Lower lobe of right lung (tissue), 2 donors: ENCODE data around the gene CLSTN2. TPM values are rescaled to one million over a fixed set of nuclear protein-coding genes. Genes with fewer than 3 reads are reported as not detected.

Source experiments
- ATAC-seq, 2 donors: fragments of 200-7000 bp; cut with Tn5 transposase; one replicate each; pipeline ENCODE4 v1.9.1; 2020 to 2022; ENCODE audit warnings: mild to moderate bottlenecking in 2 of 2, moderate library complexity in 2 of 2
- DNase-seq: peaks from one replicate; pipeline ENCODE4 v3.0.0-alpha.2; 2020
- H3K27ac ChIP-seq: fragments of 200-600 bp; one replicate; pipeline ENCODE4 v1.8.0; 2022
- H3K27me3 ChIP-seq: fragments of 200-600 bp; one replicate; pipeline ENCODE4 v1.8.0; 2022; ENCODE audit warnings: low read depth
- H3K36me3 ChIP-seq: fragments of 200-600 bp; one replicate; pipeline ENCODE4 v1.8.0; 2022; ENCODE audit warnings: mild to moderate bottlenecking
- H3K4me1 ChIP-seq: fragments of 200-600 bp; one replicate; pipeline ENCODE4 v1.8.0; 2022
- H3K4me3 ChIP-seq: fragments of 200-600 bp; one replicate; pipeline ENCODE4 v1.8.0; 2022; ENCODE audit warnings: mild to moderate bottlenecking
- H3K9me3 ChIP-seq: fragments of 200-600 bp; one replicate; pipeline ENCODE4 v1.8.0; 2022
- intact Hi-C: fragments of 100-400 bp; cut with DNase I; formaldehyde crosslinking; loops from one replicate; pipeline ENCODE4 v1.11.0; 2022
- total RNA-seq: library from RNA; stranded (reverse); fragmentation: NEBNext Ultra II Directional; extraction: Animal tissue kit (Norgen Biotek cat#: 25700); gene quantifications from one replicate; pipeline ENCODE4 v1.2.1, GENCODE V29; 2021
- TF ChIP-seq, protein P1 (sequence below): fragments of 200-600 bp; IDR thresholded peaks from one replicate; pipeline ENCODE4 v1.8.0; 2022; ENCODE audit warnings: antibody characterized with exemption, mild to moderate bottlenecking
- donor health status: DM: no; HTN: yes; CAD: no; lungs with severe emphysema.

The CLSTN2 gene
- total RNA-seq, 1 donor from 2014 or later = 4.5 TPM

GRCh38 chr3:139975594-139976365 lies 40.8 kb downstream of the CLSTN2 start:
- H3K4me1 ChIP-seq = no peaks in the 10 kb centered on the region
- no peaks in the 10 kb centered on the region for H3K27me3 ChIP-seq
- TF ChIP-seq, protein P1, sequence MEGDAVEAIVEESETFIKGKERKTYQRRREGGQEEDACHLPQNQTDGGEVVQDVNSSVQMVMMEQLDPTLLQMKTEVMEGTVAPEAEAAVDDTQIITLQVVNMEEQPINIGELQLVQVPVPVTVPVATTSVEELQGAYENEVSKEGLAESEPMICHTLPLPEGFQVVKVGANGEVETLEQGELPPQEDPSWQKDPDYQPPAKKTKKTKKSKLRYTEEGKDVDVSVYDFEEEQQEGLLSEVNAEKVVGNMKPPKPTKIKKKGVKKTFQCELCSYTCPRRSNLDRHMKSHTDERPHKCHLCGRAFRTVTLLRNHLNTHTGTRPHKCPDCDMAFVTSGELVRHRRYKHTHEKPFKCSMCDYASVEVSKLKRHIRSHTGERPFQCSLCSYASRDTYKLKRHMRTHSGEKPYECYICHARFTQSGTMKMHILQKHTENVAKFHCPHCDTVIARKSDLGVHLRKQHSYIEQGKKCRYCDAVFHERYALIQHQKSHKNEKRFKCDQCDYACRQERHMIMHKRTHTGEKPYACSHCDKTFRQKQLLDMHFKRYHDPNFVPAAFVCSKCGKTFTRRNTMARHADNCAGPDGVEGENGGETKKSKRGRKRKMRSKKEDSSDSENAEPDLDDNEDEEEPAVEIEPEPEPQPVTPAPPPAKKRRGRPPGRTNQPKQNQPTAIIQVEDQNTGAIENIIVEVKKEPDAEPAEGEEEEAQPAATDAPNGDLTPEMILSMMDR = no peak
- no peaks in the 10 kb centered on the region for H3K36me3 ChIP-seq
- H3K27ac ChIP-seq = no peak overlapping the region
- H3K9me3 ChIP-seq = no peaks in the 10 kb centered on the region
- no peak for DNase-seq
- no peak overlapping the region for H3K4me3 ChIP-seq
- ATAC-seq = no peak
- intact Hi-C loops = no loop called here

DNA sequence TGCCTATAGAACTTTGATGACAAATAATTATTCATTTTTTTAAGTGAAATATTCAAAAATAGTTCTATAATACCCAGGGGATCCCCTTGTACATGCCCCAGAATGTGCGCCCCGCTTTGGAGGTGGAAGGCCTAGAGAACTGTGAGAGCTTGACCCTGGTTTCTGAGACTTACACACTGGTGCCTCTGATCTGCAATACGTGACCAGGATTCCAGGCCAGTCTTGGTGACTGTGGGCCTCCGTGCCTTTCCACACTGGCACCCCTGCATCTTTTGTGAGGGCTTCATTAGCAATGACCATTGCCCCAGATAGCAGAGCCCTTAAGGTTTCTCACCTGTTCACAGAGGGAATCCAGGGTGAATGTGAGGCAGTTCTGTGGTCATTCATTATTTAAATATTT lies 44.0 kb downstream of the CLSTN2 start:
- Histone ChIP-seq H3K4me1 (no peaks in the 10 kb centered on the region), H3K27me3 (peaks cover 6% of the 10 kb centered on the region), H3K4me3 (no peak overlapping the region), H3K36me3 (no peaks in the 10 kb centered on the region), H3K27ac (no peak overlapping the region), H3K9me3 (no peaks in the 10 kb centered on the region)
- TF ChIP-seq, protein P1 = no peak
- DNase-seq (no peak), ATAC-seq (no peak)
- intact Hi-C loops = no loop called here

DNA sequence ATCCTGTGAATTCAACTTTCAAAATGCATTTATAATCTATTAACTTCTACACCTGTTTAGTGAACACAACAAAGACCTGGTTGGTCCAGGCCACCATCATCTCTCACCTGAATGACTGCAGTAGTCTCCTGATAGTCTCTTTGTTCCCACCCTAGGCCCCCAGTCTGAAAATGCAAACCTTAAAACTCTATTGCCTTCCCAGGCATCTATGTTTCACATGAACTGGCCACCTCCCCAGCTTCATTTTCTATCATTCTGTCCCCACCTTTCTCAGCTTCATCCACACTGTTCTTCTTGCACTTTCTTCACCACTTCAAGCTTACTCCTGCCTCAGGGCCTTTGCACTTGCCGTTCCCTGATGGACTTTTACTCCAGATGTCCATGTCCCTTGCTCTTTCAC lies 45.0 kb downstream of the CLSTN2 start:
- ATAC-seq (no peak), DNase-seq (no peak)
- no peak overlapping the region for H3K27ac ChIP-seq
- H3K9me3 ChIP-seq = no peaks in the 10 kb centered on the region
- intact Hi-C loops = no loop called here
- H3K27me3 ChIP-seq = peaks cover 6% of the 10 kb centered on the region
- H3K4me1 ChIP-seq = no peaks in the 10 kb centered on the region
- no peak overlapping the region for H3K4me3 ChIP-seq
- no peaks in the 10 kb centered on the region for H3K36me3 ChIP-seq
- TF ChIP-seq, protein P1 = no peak

- Histone ChIP-seq H3K27me3 (peaks cover 6% of the 10 kb centered on the region), H3K9me3 (no peaks in the 10 kb centered on the region), H3K27ac (no peak overlapping the region), H3K36me3 (no peaks in the 10 kb centered on the region), H3K4me3 (no peak overlapping the region), H3K4me1 (no peaks in the 10 kb centered on the region)
- TF ChIP-seq, protein P1 = no peak
- DNase-seq (no peak), ATAC-seq (no peak)
- intact Hi-C loops = no loop called here
Observed at GRCh38 chr3:139982404-139982803, 47.4 kb downstream of the CLSTN2 start.

DNA sequence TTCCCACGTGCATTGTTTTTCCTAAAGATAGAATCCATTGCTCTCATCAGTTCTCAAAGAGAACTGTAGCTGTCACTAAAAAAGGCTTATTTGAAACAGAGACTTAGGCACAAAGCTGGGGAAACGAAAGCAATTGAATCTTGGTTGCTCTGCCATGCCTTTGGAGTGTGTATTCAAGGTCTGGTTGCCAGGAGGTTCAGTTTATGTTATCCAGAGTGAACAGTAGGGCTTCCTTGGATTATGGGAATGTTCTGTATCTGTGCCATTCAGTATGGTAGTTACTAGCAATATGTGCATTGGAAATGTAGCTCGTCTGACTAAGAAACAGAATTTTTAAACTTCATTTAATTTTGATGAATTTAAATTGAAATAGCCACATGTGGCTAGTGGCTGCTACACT lies 50.6 kb downstream of the CLSTN2 start:
- intact Hi-C loops = no loop called here
- no peaks in the 10 kb centered on the region for H3K4me1 ChIP-seq
- H3K36me3 ChIP-seq = no peaks in the 10 kb centered on the region
- TF ChIP-seq, protein P1 = no peak
- H3K4me3 ChIP-seq = no peak overlapping the region
- ATAC-seq (no peak), DNase-seq (no peak)
- H3K27me3 ChIP-seq = peaks cover 6% of the 10 kb centered on the region
- H3K27ac ChIP-seq = no peak overlapping the region
- no peaks in the 10 kb centered on the region for H3K9me3 ChIP-seq
